H9 (cell line): Measurements from ENCODE around the gene TENM3. TPM values are rescaled to one million over a fixed set of nuclear protein-coding genes. Genes with fewer than 3 reads are reported as not detected.

Experiments used
- DNase-seq: peaks from one replicate; pipeline ENCODE4 v3.0.0-alpha.2; 2017
- H2AFZ ChIP-seq: one replicate; pipeline ENCODE4 v1.6.1; 2013; ENCODE audit warnings: mild to moderate bottlenecking, low read length, control low read depth, moderate library complexity
- H2AK5ac ChIP-seq: 2 replicates; pipeline ENCODE4 v1.6.1; 2013; ENCODE audit warnings: low read length, control low read depth, mixed read lengths; ENCODE audit not compliant: insufficient read length
- H2BK120ac ChIP-seq: one replicate; pipeline ENCODE4 v1.6.1; 2013; ENCODE audit warnings: low read depth, mild to moderate bottlenecking, low read length, control low read depth, inconsistent platforms; ENCODE audit not compliant: poor library complexity, severe bottlenecking
- H2BK12ac ChIP-seq: 2 replicates; pipeline ENCODE4 v1.6.1; 2013; ENCODE audit warnings: low read length, control low read depth, mixed read lengths, low read depth; ENCODE audit not compliant: insufficient read length
- H2BK15ac ChIP-seq: 2 replicates; pipeline ENCODE4 v1.6.1; 2013; ENCODE audit warnings: low read depth, low read length, control low read depth
- H2BK20ac ChIP-seq: one replicate; pipeline ENCODE4 v1.6.1; 2013; ENCODE audit warnings: low read depth, mild to moderate bottlenecking, low read length, control low read depth, inconsistent platforms; ENCODE audit not compliant: poor library complexity, severe bottlenecking
- H2BK5ac ChIP-seq: 2 replicates; pipeline ENCODE4 v1.6.1; 2013; ENCODE audit warnings: low read length, control low read depth, mixed read lengths; ENCODE audit not compliant: insufficient read length
- H3K14ac ChIP-seq: 2 replicates; pipeline ENCODE4 v1.6.1; 2013; ENCODE audit warnings: low read length, control low read depth; ENCODE audit not compliant: insufficient read depth
- H3K18ac ChIP-seq: 2 replicates; pipeline ENCODE4 v1.6.1; 2013; ENCODE audit warnings: low read depth, mild to moderate bottlenecking, mixed read lengths, low read length, control low read depth; ENCODE audit not compliant: insufficient read length
- H3K23ac ChIP-seq: 2 replicates; pipeline ENCODE4 v1.6.1; 2013; ENCODE audit warnings: low read length, control low read depth, mixed read lengths, low read depth; ENCODE audit not compliant: insufficient read length
- H3K23me2 ChIP-seq: 2 replicates; pipeline ENCODE4 v1.6.1; 2013; ENCODE audit warnings: low read depth, mild to moderate bottlenecking, mixed read lengths, low read length, control low read depth; ENCODE audit not compliant: insufficient read length, poor library complexity, severe bottlenecking
- H3K27ac ChIP-seq: 2 replicates; pipeline ENCODE4 v1.5.1; 2013; ENCODE audit warnings: low read length, control low read depth, mixed read lengths, low read depth; ENCODE audit not compliant: insufficient read length
- H3K27me3 ChIP-seq: 2 replicates; pipeline ENCODE4 v1.6.1; 2013; ENCODE audit warnings: low read length, control low read depth, inconsistent platforms; ENCODE audit not compliant: insufficient read depth
- H3K4ac ChIP-seq: 2 replicates; pipeline ENCODE4 v1.6.1; 2013; ENCODE audit warnings: low read depth, mild to moderate bottlenecking, control low read depth, inconsistent platforms, low read length, moderate library complexity
- H3K4me1 ChIP-seq: 2 replicates; pipeline ENCODE4 v1.6.1; 2013; ENCODE audit warnings: low read length, control low read depth, inconsistent platforms; ENCODE audit not compliant: insufficient read depth
- H3K4me2 ChIP-seq: 2 replicates; pipeline ENCODE4 v1.6.1; 2013; ENCODE audit warnings: low read length, control low read depth, mixed read lengths; ENCODE audit not compliant: insufficient read length, insufficient read depth
- H3K56ac ChIP-seq: 2 replicates; pipeline ENCODE4 v1.6.1; 2013; ENCODE audit warnings: low read depth, mild to moderate bottlenecking, mixed read lengths, low read length, control low read depth; ENCODE audit not compliant: insufficient read length
- H3K79me1 ChIP-seq: 2 replicates; pipeline ENCODE4 v1.6.1; 2013; ENCODE audit warnings: low read depth, mild to moderate bottlenecking, moderate library complexity, low read length, control low read depth, inconsistent platforms; ENCODE audit not compliant: insufficient read depth, poor library complexity, severe bottlenecking
- H3K79me2 ChIP-seq: 2 replicates; pipeline ENCODE4 v1.6.1; 2013; ENCODE audit warnings: low read length, control low read depth, inconsistent platforms; ENCODE audit not compliant: insufficient read depth
- H3K9ac ChIP-seq: 2 replicates; pipeline ENCODE4 v1.6.1; 2013; ENCODE audit warnings: low read length, control low read depth, mixed read lengths; ENCODE audit not compliant: insufficient read length; ENCODE audit errors: extremely low read depth
- H3K9me3 ChIP-seq: one replicate; pipeline ENCODE4 v1.6.1; 2013; ENCODE audit warnings: low read depth, low read length, inconsistent platforms; ENCODE audit not compliant: control insufficient read depth
- H3T11ph ChIP-seq: one replicate; pipeline ENCODE4 v1.6.1; 2013; ENCODE audit warnings: mild to moderate bottlenecking, low read length, control low read depth, inconsistent platforms
- H4K20me1 ChIP-seq: one replicate; pipeline ENCODE4 v1.6.1; 2013; ENCODE audit not compliant: control insufficient read depth, insufficient read length, insufficient read depth
- H4K5ac ChIP-seq: 2 replicates; pipeline ENCODE4 v1.6.1; 2013; ENCODE audit warnings: low read depth, mild to moderate bottlenecking, mixed read lengths, low read length, control low read depth; ENCODE audit not compliant: insufficient read length
- H4K8ac ChIP-seq: replicated peaks from 2 replicates; pipeline ENCODE4 v1.6.1; 2013; ENCODE audit warnings: low read length, control low read depth, mixed read lengths, low read depth; ENCODE audit not compliant: insufficient read length
- H4K91ac ChIP-seq: 2 replicates; pipeline ENCODE4 v1.6.1; 2013; ENCODE audit warnings: low read depth, mild to moderate bottlenecking, moderate library complexity, mixed read lengths, low read length, control low read depth; ENCODE audit not compliant: insufficient read length
- H3K27ac Mint-ChIP-seq, 3 experiments: 2 replicates in 2 of 3; 3 replicates in 1 of 3; pipeline ENCODE4 v1.8.0; 2020 to 2021; ENCODE audit warnings: mixed read lengths in 3 of 3, mild to moderate bottlenecking in 1 of 3, moderate library complexity in 1 of 3
- H3K27me3 Mint-ChIP-seq: 2 replicates; pipeline ENCODE4 v1.8.0; 2021; ENCODE audit warnings: low read depth, mild to moderate bottlenecking, moderate library complexity, mixed read lengths
- H3K36me3 Mint-ChIP-seq, 3 experiments: 2 replicates in 2 of 3; 3 replicates in 1 of 3; pipeline ENCODE4 v1.8.0; 2020 to 2021; ENCODE audit warnings: low read depth in 3 of 3, mixed read lengths in 3 of 3; ENCODE audit not compliant: insufficient read depth in 1 of 3
- H3K4me1 Mint-ChIP-seq, 2 experiments: 2 replicates each; pipeline ENCODE4 v1.8.0; 2020; ENCODE audit warnings: mixed read lengths in 2 of 2
- H3K4me3 Mint-ChIP-seq, 2 experiments: 2 replicates in 1 of 2; 3 replicates in 1 of 2; pipeline ENCODE4 v1.8.0; 2020 to 2021; ENCODE audit warnings: mild to moderate bottlenecking in 2 of 2, mixed read lengths in 2 of 2, moderate library complexity in 1 of 2
- H3K9me3 Mint-ChIP-seq, 2 experiments: 2 replicates in 1 of 2; 3 replicates in 1 of 2; pipeline ENCODE4 v1.8.0; 2020; ENCODE audit warnings: mild to moderate bottlenecking in 2 of 2, mixed read lengths in 2 of 2, moderate library complexity in 1 of 2
- WGBS: extraction: QIAGEN DNeasy Blood & Tissue Kit; methylation state at CpG from one replicate; pipeline ENCODE4 v1.1.7; 2013; ENCODE audit warnings: missing lambda C conversion rate, low lambda C conversion rate, mixed read lengths; ENCODE audit not compliant: insufficient read length; ENCODE audit errors: extremely low coverage; 5-methylcytosine and 5-hydroxymethylcytosine counted together
- total RNA-seq: library from RNA; stranded (reverse); gene quantifications from 2 replicates; pipeline ENCODE4 v1.2.1, GENCODE V29; 2021
- TF ChIP-seq, protein P1 (sequence below): fragments of 200-600 bp; sonication (generic); conservative IDR thresholded peaks from 3 replicates; pipeline ENCODE4 v1.8.0; 2021; ENCODE audit warnings: antibody characterized with exemption, mild to moderate bottlenecking

Gene TENM3
- total RNA-seq, 1 experiment from 2014 or later, result 49.6 TPM

DNA sequence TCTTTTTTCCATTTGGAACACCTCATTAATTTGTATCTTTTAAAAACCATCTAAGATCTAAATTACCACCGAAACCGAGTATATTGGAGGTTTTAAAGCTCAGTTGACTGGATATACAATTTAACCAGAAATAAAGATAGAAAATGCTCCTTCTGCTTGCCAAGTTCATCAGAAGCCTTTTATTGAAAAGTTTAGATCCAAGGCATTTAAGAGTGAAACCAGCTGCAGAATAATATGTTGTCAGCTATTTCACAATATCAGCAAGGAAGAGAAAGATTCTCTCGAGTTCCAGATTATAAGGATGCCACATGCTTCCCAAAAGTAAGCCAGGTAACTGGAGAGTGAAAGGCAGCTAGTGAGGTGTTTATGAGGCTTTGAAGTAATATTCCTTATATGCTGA, 456.6 kb downstream of the TENM3 start:
- no peak overlapping the region for H3K23ac ChIP-seq
- no peak overlapping the region for H3K56ac ChIP-seq
- H3K9me3 ChIP-seq, result no peaks in the 10 kb centered on the region
- H3K4me3 Mint-ChIP-seq, result no peak overlapping the region
- H3K9me3 Mint-ChIP-seq, result no peaks in the 10 kb centered on the region
- WGBS, result no CpG with 5 or more reads among the region's 3 CpGs
- no peaks in the 10 kb centered on the region for H3K79me2 ChIP-seq
- H4K8ac ChIP-seq, result no peak overlapping the region
- H3K27ac ChIP-seq, result no peak overlapping the region
- no peak overlapping the region for H3K4ac ChIP-seq
- no peak overlapping the region for H2BK20ac ChIP-seq
- peaks cover 0 to 5% (median 5%) of the 10 kb centered on the region in 3 experiments; a peak in 3 of 7 replicates for H3K36me3 Mint-ChIP-seq
- H3K18ac ChIP-seq, result no peak overlapping the region
- no peaks in the 10 kb centered on the region; the same call in 1 of the 2 replicates for H3K4me1 ChIP-seq
- H4K91ac ChIP-seq, result no peak overlapping the region
- no peak for DNase-seq
- no peak overlapping the region for H2AK5ac ChIP-seq
- no peak overlapping the region for H3K4me2 ChIP-seq
- no peak overlapping the region for H3K27ac Mint-ChIP-seq
- H3K9ac ChIP-seq, result no peak overlapping the region
- H4K20me1 ChIP-seq, result no peaks in the 10 kb centered on the region
- peaks cover 21 to 23% of the 10 kb centered on the region in 2 experiments for H3K4me1 Mint-ChIP-seq
- no peaks in the 10 kb centered on the region for H3K27me3 Mint-ChIP-seq
- H3K23me2 ChIP-seq, result no peaks in the 10 kb centered on the region
- H4K5ac ChIP-seq, result no peak overlapping the region
- H2BK5ac ChIP-seq, result no peak overlapping the region
- H2AFZ ChIP-seq, result no peak overlapping the region
- H3K14ac ChIP-seq, result no peak overlapping the region
- H2BK120ac ChIP-seq, result no peak overlapping the region
- no peaks in the 10 kb centered on the region for H3K79me1 ChIP-seq
- TF ChIP-seq, protein P1, sequence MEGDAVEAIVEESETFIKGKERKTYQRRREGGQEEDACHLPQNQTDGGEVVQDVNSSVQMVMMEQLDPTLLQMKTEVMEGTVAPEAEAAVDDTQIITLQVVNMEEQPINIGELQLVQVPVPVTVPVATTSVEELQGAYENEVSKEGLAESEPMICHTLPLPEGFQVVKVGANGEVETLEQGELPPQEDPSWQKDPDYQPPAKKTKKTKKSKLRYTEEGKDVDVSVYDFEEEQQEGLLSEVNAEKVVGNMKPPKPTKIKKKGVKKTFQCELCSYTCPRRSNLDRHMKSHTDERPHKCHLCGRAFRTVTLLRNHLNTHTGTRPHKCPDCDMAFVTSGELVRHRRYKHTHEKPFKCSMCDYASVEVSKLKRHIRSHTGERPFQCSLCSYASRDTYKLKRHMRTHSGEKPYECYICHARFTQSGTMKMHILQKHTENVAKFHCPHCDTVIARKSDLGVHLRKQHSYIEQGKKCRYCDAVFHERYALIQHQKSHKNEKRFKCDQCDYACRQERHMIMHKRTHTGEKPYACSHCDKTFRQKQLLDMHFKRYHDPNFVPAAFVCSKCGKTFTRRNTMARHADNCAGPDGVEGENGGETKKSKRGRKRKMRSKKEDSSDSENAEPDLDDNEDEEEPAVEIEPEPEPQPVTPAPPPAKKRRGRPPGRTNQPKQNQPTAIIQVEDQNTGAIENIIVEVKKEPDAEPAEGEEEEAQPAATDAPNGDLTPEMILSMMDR, result no peak
- no peak overlapping the region for H2BK15ac ChIP-seq
- H3T11ph ChIP-seq, result no peak overlapping the region
- no peak overlapping the region for H2BK12ac ChIP-seq
- H3K27me3 ChIP-seq, result no peaks in the 10 kb centered on the region
